GM21619 (cell line): Measurements from ENCODE around the gene CHD8.
"Not testable (repeated sequence)": the region's sequence is repeated elsewhere in the genome, so short reads cannot be mapped to it uniquely, and the experiment has no call there.

Experiments used
- ATAC-seq: cut with Tn5 transposase; IDR thresholded peaks from one replicate; pipeline ENCODE4 v1.9.1; 2021; ENCODE audit not compliant: unreplicated experiment

Gene CHD8

GRCh38 chr14:21436567-21437062 is 19.3 kb downstream of the CHD8 start:
- ATAC-seq: no peak

GRCh38 chr14:21431126-21431525 is 24.8 kb downstream of the CHD8 start:
- ATAC-seq: no peak

- ATAC-seq: no peak
Measured at GRCh38 chr14:21428930-21429329, 27.0 kb downstream of the CHD8 start.

GRCh38 chr14:21426692-21427091 is 29.2 kb downstream of the CHD8 start:
- no peak for ATAC-seq

GRCh38 chr14:21419528-21419927 is 36.4 kb downstream of the CHD8 start:
- no peak for ATAC-seq

- ATAC-seq: no peak
Measured at GRCh38 chr14:21415329-21415728, 40.6 kb downstream of the CHD8 start.

- ATAC-seq: no peak
Measured at GRCh38 chr14:21414137-21414631, 41.7 kb downstream of the CHD8 start.

- no peak for ATAC-seq
Measured at GRCh38 chr14:21408147-21408546, 47.8 kb downstream of the CHD8 start.

- ATAC-seq: no peak
Measured at GRCh38 chr14:21406213-21406612, 49.7 kb downstream of the CHD8 start.

GRCh38 chr14:21405097-21405496 is 50.8 kb downstream of the CHD8 start:
- ATAC-seq: no peak

GRCh38 chr14:21399311-21399870 is 56.5 kb downstream of the CHD8 start:
- ATAC-seq: no peak

GRCh38 chr14:21398901-21399300 is 57.0 kb downstream of the CHD8 start:
- no peak for ATAC-seq

- no peak for ATAC-seq
Measured at GRCh38 chr14:21395450-21395849, 60.5 kb downstream of the CHD8 start.

- no peak for ATAC-seq
Measured at GRCh38 chr14:21385188-21385904, 70.6 kb downstream of the CHD8 start.

GRCh38 chr14:21384494-21384851 is 71.5 kb downstream of the CHD8 start:
- peak; percentile 30 for ATAC-seq

GRCh38 chr14:21383848-21384493 is 72.0 kb downstream of the CHD8 start, which contains the start of gene SUPT16H:
TSS of gene SUPT16H (minus strand) at chr14:21384019. CDS start at chr14:21383927, 92 bp downstream.
- ATAC-seq: peak; percentile 85

GRCh38 chr14:21382886-21383847 is 72.8 kb downstream of the CHD8 start:
- peak; percentile 23 for ATAC-seq

GRCh38 chr14:21382095-21382494 is 73.8 kb downstream of the CHD8 start:
- no peak for ATAC-seq

GRCh38 chr14:21379338-21379737 is 76.6 kb downstream of the CHD8 start:
- no peak for ATAC-seq

GRCh38 chr14:21373980-21374379 is 81.9 kb downstream of the CHD8 start:
- ATAC-seq: no peak

GRCh38 chr14:21372814-21373213 is 83.1 kb downstream of the CHD8 start:
- not testable (repeated sequence) for ATAC-seq
